ENCODE results near the gene VEGFD.

VEGFD gene, protein sequence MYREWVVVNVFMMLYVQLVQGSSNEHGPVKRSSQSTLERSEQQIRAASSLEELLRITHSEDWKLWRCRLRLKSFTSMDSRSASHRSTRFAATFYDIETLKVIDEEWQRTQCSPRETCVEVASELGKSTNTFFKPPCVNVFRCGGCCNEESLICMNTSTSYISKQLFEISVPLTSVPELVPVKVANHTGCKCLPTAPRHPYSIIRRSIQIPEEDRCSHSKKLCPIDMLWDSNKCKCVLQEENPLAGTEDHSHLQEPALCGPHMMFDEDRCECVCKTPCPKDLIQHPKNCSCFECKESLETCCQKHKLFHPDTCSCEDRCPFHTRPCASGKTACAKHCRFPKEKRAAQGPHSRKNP

DNA sequence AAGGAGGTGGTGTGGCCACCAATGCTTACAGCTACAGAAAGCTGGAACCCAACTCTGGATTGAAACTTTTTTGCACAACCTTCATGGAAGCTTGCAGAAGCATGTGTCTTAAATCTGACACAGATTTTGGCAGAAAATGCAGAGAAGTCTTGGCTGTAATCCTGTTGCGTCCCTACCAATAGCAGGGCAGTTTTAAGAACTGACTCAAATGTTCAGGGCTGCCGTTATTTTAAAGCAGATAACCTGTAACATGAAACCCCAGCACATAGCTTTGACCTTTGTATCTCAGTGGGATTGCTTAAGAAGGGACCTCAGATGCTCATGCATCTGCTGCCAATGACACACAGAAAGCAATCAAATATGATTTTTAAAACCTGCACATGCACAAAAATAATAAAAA is at the start of gene VEGFD:
Gene VEGFD (minus strand): TSS at position 110 of the 400 bp plus-strand sequence. CDS start 467 bp downstream, outside the sequence.
- DNase-seq: no peak

- no peak for DNase-seq
These were observed 46.4 kb upstream of the VEGFD start for GRCh38 chrX:15430584-15430983.

DNA sequence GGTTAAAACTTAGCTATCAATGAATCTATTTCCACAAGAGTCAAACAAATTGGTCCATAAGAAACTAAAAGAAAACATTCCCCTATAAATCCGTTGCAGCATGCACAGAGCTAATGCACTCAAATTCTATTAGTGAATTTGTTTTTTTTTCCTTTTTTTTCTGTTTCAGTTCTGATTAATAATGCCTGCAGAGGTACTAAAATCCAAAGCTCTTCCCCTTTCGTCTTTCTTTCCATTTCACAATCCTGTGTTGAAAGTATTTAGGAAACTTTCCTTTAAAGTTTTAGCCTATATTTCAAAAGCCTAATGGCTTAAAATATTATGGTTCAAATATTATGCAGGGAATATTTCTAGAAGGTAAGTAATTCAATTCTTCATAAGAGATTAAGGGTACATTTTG is 45.9 kb upstream of the VEGFD start:
- no peak for DNase-seq

GRCh38 chrX:15425024-15425423 is 40.8 kb upstream of the VEGFD start:
- no peak for DNase-seq

DNA sequence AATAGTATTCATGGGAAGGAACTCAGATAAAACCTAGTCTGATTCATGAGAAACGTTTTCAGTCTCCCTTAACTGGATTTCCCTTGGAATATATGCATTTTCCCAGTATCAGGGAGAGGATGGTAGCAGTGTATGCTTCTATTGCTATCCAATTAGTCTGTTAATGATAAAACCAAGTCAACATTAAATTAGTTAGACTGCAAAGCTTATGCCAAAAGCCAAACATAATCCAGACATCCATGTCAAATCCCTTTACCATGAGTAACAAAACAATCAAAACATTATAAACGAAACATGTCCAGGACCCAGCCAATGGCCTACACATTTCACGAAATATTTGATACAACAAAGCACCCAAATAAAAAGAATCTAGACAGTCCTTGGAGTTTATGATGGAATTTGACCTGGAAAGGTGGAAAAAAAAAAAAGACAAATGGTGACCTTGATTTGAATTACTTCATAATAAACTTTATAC is 34.5 kb upstream of the VEGFD start:
- no peak for DNase-seq

DNA sequence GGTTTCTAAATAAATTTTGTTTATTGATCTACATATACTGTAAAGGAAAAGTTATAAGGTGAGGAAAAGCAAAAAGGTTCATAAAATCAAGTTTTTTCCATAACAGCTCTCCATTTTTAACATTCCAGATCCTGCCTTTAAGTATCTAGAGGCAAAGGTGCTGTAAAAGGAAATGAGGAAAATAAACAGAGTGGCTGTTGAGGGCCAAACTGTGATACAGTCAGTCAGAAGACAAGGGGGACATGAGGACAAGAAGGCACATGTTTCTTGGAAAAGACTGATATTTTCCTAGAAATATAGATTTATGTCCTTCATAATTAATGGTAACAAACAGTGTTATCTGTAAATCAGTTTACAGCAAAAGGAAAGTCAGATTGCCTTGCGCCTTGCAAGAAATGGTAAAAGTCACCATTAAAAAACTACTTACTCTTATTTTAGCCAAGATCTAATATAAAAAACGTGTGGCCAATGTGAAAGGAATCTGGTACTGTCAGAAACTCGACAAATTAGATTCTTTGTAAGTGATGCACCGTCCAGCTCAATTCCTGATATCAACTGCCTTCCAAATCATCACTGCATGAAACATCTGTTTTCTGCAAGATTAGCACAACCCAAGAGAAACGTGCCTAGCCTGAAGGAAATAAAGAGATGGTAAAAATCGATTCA is 34.0 kb upstream of the VEGFD start:
- DNase-seq: no peak

GRCh38 chrX:15416133-15416993 is 32.1 kb upstream of the VEGFD start:
- DNase-seq: no peak

- DNase-seq: no peak
These were observed 28.9 kb upstream of the VEGFD start for GRCh38 chrX:15413101-15413500.

DNA sequence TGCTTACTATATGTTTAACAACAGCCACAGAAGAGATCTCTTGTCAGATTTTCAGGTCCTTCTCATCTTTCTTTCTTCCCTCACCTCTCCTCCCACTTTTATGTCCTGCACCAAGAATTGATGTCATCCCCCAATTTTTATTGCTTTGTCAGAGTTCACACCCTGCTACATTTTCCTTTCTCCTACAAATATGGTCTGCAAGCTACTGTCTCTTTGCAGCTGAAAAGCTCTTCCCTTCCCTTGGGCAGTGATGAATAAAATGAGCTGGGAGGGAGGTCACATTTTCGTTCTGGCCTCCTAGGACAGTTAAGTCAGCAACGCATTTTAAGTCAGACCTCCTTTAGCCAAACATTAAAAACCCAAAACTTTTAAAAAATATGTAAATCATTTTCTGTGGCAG is 26.7 kb upstream of the VEGFD start:
- no peak for DNase-seq

GRCh38 chrX:15410430-15410829 is 26.2 kb upstream of the VEGFD start:
- DNase-seq: no peak

GRCh38 chrX:15405846-15406245 is 21.6 kb upstream of the VEGFD start:
- DNase-seq: no peak

GRCh38 chrX:15404401-15405096 is 20.3 kb upstream of the VEGFD start:
- no peak for DNase-seq

DNA sequence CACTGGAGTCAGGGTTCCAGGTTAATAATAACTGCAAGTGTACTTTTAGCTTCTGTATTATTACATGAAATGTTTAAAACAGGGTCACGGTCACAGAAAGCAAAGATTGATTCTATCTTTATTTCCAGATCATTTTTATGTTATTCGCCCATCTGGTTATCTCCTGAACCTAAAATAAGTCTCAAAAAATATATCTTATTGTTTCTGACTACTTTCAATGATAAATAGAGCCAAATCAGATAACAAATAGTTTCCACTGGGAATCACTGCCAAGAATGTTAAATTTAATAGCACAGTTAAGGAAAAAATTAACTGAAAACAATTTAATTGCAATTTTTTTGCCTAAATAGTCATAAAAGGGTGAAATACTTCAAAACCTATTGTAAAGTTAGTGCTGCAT is 17.2 kb upstream of the VEGFD start:
- DNase-seq: no peak

DNA sequence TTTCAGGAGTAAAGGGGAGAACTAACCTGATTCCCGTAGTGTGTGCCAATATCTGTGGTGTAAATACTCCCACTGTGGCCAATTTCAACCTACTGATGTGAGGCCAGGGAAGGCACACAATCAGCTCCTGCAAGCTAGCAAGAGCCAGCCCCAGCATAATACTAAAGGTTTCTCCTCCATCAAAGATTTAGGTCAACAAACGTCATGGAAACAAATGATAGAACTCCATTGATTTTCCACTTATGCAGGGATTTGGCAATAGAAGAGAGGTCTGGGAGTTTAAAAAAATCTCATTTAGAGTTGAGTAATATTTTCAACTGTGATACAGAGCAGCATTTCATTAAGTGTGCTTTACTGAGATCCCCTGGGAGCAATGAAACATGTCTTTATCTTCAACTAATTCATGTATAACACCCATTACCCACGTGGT is 15.8 kb upstream of the VEGFD start:
- no peak for DNase-seq

DNA sequence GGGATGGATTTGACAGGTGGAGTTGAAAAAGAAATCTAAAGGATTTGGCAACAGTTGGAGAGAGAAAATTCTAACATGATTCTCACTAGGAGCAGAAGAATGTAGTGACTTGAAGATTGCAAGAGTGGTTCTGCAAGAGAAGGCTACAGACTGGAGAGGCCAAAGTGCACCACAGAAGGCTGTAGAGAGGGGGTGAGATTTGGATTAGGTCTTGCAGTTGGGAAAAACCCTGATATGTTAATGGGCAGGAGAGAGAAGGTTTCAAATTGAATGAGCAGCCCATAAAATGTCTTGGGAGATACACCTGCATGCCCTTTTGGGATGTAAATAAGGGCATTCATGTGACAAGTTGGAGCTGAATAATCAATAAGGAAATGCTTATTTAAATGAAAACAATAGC is 14.7 kb upstream of the VEGFD start:
- no peak for DNase-seq

GRCh38 chrX:15395789-15396188 is 11.6 kb upstream of the VEGFD start:
- no peak for DNase-seq

GRCh38 chrX:15391850-15392249 is 7.6 kb upstream of the VEGFD start:
- no peak for DNase-seq

- DNase-seq: no peak
These were observed 1.4 kb downstream of the VEGFD start for GRCh38 chrX:15382813-15383212.

DNA sequence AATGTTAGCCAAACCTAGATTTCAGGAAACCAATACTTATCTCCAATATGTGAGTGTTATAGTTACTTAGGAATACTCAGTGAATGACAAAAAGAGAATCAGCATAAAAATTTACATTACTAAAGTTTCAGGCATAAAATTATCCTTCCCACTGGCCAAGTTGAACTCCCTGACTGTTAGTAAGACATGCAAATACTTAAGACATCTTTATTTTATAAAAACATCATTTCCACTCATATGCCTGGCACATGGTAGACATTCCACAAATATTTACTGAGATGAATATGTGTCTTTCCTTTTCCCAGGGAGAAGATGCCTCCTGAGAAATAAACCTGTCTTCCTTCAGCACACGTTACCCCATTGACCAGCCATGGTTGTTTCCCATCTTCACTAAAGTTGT is 7.3 kb downstream of the VEGFD start:
- no peak for DNase-seq

DNA sequence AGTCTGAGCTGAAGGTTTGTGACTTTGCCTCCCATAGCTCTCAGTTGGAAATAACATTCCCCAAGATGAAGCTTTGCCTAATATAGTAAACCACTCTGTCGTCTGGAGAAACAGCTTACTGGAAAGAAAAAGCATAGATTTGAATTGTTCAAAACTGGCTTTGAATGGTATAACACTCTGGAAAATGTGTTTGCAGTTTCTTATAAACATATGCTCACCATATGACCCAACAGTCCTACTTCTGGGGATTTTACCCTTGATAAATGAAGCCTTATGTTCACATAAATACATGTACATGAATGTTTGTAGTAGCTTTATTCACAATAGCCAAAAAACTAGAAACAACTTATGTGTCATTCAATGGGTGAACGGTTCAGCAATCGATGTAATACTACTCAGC is 10.2 kb downstream of the VEGFD start:
- no peak for DNase-seq

GRCh38 chrX:15366506-15367352 is 17.5 kb downstream of the VEGFD start:
- no peak for DNase-seq

DNA sequence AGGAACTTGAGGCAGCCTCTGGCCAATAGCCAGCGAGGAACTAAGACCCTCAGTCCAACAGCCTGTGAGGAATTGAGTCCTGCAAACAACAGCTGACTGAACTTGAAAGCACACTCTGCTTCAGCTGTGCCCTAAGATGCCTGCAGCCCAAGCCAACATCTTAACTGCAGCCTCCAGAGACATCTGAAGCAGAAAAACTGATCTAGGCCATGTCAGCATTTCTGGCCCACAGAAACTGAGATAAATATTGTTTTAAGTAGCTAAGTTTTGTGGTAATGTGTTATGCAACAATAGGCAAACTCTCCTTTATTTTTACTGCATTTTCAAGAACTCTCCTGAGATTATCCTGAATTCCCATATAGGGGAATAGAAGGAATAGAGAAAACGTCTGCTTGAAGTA is 24.5 kb downstream of the VEGFD start:
- DNase-seq: no peak
